Measurements from ENCODE around the gene SH3RF3. TPM values are rescaled to one million over a fixed set of nuclear protein-coding genes. Genes with fewer than 3 reads are reported as not detected.

SH3RF3 gene
- total RNA-seq, 1 experiment from 2014 or later: 0.32 TPM

GRCh38 chr2:109266998-109267854, 138.2 kb downstream of the SH3RF3 start:
- no peak for DNase-seq (ENCODE audit: low read depth, low spot score)
- in situ Hi-C loops (cut with HindIII; ENCODE audit: low pct_unique_long_range_greater_than_20kb, low sequenced_read_pairs): no loop called here

GRCh38 chr2:109268916-109269315, 139.9 kb downstream of the SH3RF3 start:
- in situ Hi-C loops (cut with HindIII; ENCODE audit: low pct_unique_long_range_greater_than_20kb, low sequenced_read_pairs): no loop called here
- no peak for DNase-seq (ENCODE audit: low read depth, low spot score)

- in situ Hi-C loops (cut with HindIII; ENCODE audit: low pct_unique_long_range_greater_than_20kb, low sequenced_read_pairs): no loop called here
- DNase-seq (ENCODE audit: low read depth, low spot score): no peak
Measured at GRCh38 chr2:109269706-109270504, 140.9 kb downstream of the SH3RF3 start.

- no peak for DNase-seq (ENCODE audit: low read depth, low spot score)
- in situ Hi-C loops (cut with HindIII; ENCODE audit: low pct_unique_long_range_greater_than_20kb, low sequenced_read_pairs): no loop called here
Measured at GRCh38 chr2:109270505-109271312, 141.7 kb downstream of the SH3RF3 start.

GRCh38 chr2:109271920-109272319, 142.9 kb downstream of the SH3RF3 start:
- in situ Hi-C loops (cut with HindIII; ENCODE audit: low pct_unique_long_range_greater_than_20kb, low sequenced_read_pairs): no loop called here
- no peak for DNase-seq (ENCODE audit: low read depth, low spot score)

GRCh38 chr2:109272461-109272860, 143.5 kb downstream of the SH3RF3 start:
- in situ Hi-C loops (cut with HindIII; ENCODE audit: low pct_unique_long_range_greater_than_20kb, low sequenced_read_pairs): no loop called here

GRCh38 chr2:109275120-109276012, 146.4 kb downstream of the SH3RF3 start:
- DNase-seq (ENCODE audit: low read depth, low spot score): peak; percentile 36
- in situ Hi-C loops (cut with HindIII; ENCODE audit: low pct_unique_long_range_greater_than_20kb, low sequenced_read_pairs): no loop called here

More at GRCh38 chr2:109272461-109272860, 143.5 kb downstream of the SH3RF3 start:
- DNase-seq (ENCODE audit: low read depth, low spot score): no peak

- in situ Hi-C loops (cut with HindIII; ENCODE audit: low pct_unique_long_range_greater_than_20kb, low sequenced_read_pairs): no loop called here
- no peak for DNase-seq (ENCODE audit: low read depth, low spot score)
Measured at GRCh38 chr2:109277406-109277805, 148.4 kb downstream of the SH3RF3 start.

GRCh38 chr2:109279243-109279860, 150.3 kb downstream of the SH3RF3 start:
- in situ Hi-C loops (cut with HindIII; ENCODE audit: low pct_unique_long_range_greater_than_20kb, low sequenced_read_pairs): no loop called here
- no peak for DNase-seq (ENCODE audit: low read depth, low spot score)

GRCh38 chr2:109280804-109281203, 151.8 kb downstream of the SH3RF3 start:
- DNase-seq (ENCODE audit: low read depth, low spot score): peak; percentile 4
- in situ Hi-C loops (cut with HindIII; ENCODE audit: low pct_unique_long_range_greater_than_20kb, low sequenced_read_pairs): no loop called here

- in situ Hi-C loops (cut with HindIII; ENCODE audit: low pct_unique_long_range_greater_than_20kb, low sequenced_read_pairs): no loop called here
- DNase-seq (ENCODE audit: low read depth, low spot score): no peak
Measured at GRCh38 chr2:109282360-109282759, 153.4 kb downstream of the SH3RF3 start.

GRCh38 chr2:109282865-109283264, 153.9 kb downstream of the SH3RF3 start:
- in situ Hi-C loops (cut with HindIII; ENCODE audit: low pct_unique_long_range_greater_than_20kb, low sequenced_read_pairs): no loop called here
- no peak for DNase-seq (ENCODE audit: low read depth, low spot score)

- no peak for DNase-seq (ENCODE audit: low read depth, low spot score)
- in situ Hi-C loops (cut with HindIII; ENCODE audit: low pct_unique_long_range_greater_than_20kb, low sequenced_read_pairs): no loop called here
Measured at GRCh38 chr2:109284826-109285225, 155.8 kb downstream of the SH3RF3 start.

- in situ Hi-C loops (cut with HindIII; ENCODE audit: low pct_unique_long_range_greater_than_20kb, low sequenced_read_pairs): no loop called here
- no peak for DNase-seq (ENCODE audit: low read depth, low spot score)
Measured at GRCh38 chr2:109285244-109285651, 156.2 kb downstream of the SH3RF3 start.

- in situ Hi-C loops (cut with HindIII; ENCODE audit: low pct_unique_long_range_greater_than_20kb, low sequenced_read_pairs): no loop called here
- no peak for DNase-seq (ENCODE audit: low read depth, low spot score)
Measured at GRCh38 chr2:109287413-109287812, 158.4 kb downstream of the SH3RF3 start.

GRCh38 chr2:109287838-109288237, 158.8 kb downstream of the SH3RF3 start:
- no peak for DNase-seq (ENCODE audit: low read depth, low spot score)
- in situ Hi-C loops (cut with HindIII; ENCODE audit: low pct_unique_long_range_greater_than_20kb, low sequenced_read_pairs): no loop called here

Measured in SK-MEL-5 (cell line).